GM12801 (cell line): ENCODE measurements around the gene GAB3.

Source experiments
- TF ChIP-seq, protein P1 (sequence below): IDR thresholded peaks from one replicate; pipeline ENCODE4 v1.5.1; 2011; ENCODE audit warnings: control low read depth; ENCODE audit not compliant: insufficient read length; ENCODE audit errors: extremely low read depth

The GAB3 gene

DNA sequence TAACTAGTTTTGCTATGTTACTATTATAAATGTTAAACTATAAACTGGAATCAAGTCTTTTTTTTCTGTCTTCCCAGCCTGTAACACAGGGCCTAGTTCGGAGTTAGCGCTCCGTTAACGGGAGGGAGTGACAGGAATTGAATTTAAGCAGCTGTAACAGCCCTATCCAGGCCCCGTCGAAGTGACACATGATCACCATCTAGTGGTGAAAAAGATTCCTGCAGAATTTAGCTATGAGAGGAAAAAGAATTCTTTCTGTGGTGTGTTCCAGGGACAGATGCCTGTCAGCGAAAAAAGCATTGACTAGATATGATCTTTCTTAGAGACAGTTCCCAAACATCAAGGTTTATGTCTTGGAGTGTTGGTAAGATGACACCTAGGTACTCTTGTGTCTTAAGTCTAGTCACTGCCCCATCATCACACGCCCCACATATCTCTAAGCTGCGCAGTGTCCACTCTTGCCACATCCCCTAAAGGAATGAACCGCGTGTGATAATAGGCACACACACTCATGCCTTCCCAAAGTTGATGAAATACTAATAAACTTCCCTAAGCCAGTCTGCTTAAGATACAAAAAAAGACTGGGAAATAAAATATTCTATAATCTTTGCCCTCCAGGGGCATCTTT is 2.1 kb downstream of the GAB3 start:
- TF ChIP-seq, protein P1, sequence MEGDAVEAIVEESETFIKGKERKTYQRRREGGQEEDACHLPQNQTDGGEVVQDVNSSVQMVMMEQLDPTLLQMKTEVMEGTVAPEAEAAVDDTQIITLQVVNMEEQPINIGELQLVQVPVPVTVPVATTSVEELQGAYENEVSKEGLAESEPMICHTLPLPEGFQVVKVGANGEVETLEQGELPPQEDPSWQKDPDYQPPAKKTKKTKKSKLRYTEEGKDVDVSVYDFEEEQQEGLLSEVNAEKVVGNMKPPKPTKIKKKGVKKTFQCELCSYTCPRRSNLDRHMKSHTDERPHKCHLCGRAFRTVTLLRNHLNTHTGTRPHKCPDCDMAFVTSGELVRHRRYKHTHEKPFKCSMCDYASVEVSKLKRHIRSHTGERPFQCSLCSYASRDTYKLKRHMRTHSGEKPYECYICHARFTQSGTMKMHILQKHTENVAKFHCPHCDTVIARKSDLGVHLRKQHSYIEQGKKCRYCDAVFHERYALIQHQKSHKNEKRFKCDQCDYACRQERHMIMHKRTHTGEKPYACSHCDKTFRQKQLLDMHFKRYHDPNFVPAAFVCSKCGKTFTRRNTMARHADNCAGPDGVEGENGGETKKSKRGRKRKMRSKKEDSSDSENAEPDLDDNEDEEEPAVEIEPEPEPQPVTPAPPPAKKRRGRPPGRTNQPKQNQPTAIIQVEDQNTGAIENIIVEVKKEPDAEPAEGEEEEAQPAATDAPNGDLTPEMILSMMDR, result no peak

DNA sequence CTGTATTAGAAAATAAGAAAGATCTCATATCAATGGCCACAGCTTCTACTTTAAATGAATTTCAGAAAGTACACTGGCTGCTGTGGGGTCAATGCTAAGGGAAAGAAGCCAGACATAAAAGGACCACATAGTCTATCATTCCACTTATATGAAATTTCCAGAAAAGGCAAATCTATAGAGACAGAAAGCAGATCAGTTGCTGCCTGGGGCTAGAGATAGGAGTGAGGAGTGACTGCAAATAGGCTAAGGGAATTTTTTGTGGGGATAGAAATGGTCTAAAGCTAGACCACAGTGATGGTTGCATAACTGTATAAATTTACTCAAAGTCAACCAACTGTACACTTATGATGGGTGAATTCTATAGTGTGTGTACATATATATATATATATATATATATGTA is 8.3 kb downstream of the GAB3 start:
- TF ChIP-seq, protein P1, result no peak

DNA sequence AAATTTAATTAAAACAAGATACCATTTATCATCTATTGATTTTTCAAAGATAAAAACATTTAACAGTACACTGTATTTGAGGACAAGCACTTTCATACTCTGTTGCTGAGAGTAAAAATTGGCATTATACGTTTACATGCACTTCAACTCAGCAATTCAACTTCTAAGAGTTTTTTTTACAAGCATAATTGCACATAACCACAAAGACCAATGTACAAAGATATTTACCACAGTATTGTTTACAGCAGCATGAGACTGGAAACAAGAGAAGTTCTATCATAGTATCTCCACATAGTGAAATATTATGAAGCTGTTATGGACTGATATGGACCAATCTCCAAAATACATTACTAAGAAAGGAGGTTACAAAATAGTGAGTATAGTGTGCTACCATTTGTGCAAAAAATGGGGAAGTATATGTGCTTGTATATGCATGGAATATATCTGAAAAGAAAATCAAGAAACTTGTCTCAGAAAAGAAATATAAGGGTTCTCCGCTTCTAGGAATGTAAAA is 10.9 kb downstream of the GAB3 start:
- TF ChIP-seq, protein P1, result no peak

DNA sequence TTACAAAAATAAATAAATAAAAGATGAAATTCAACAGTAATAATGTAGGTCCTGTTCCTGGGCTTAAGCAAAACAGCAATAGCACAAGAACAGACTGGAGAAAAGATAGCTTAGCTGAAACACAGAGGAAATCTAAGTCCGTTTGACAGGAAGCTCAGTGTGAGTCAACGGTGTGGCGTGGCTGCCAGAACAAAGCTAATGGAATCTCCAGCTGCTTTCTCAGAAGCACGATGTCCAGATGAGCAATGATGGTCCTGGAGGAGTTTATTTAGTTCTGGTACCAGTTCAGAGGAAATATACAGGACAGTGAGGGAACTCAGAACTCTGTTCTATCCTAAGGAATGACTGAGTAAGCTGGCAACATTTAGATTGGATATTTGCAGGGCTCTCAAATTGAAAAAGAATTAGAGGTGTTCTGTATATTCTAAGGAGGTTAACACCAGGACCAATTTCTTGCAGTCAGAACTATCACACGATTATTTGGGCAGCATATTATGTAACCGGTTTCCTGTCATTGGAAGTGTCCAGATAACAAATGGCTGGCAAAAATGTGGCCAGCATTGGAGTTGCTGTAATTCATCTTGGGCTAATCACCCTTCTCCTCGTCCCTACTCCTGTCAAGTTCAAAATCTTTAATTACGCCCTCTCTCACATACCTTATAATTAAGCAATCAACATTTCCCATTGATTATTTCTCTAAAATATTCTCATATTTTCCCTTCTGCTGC is 12.7 kb downstream of the GAB3 start:
- TF ChIP-seq, protein P1, result no peak

DNA sequence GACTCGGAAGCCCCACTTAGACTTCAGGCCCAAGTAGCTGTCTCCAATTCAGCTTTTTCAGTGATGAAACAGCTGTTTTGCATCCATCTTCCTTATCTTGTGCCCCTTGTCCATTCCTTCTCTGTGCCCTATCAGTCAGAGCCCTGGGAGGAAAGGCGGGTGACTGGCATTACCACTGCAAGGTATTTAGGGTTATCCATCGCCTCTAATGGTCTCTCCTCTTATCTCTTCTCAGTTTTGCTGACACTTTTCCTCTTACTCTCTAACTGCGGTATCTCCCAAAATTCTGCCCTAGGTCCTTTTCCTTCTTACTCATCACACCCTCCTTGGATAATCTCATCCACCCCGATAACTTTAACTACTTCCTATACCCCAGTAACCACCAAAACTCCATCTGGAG is 13.7 kb downstream of the GAB3 start:
- TF ChIP-seq, protein P1, result no peak

DNA sequence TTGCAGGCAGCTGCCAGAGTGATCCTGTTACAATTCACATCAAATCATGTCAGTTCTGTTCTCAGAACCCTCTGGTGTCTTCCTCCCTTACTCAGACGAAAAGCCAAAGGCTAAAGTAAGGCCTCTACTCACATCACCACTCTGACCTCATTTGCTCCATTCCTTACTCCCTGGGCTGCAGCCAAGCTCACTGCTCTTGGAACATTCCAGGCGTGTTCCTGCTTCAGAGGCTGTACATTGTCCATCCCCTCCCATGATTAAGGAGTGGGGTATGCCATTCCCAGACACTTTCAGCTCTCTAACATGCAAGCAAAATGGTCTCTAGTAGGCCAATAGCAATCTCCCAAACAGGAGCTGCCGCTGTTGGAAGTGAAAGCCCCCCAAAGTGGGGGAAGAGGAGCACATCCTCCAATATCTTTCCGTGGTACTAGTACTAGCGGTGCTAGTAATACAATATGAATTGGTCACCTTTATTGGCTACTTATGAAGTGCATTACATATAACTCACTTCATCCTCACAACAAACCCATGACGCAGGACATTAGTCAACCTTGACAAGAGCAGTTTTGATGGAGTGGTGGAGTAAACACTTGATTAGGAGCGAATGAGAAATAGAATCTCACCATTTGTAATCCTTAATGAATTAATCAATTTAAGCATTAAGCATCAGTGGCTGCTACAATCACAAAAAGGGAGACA is 15.0 kb downstream of the GAB3 start:
- TF ChIP-seq, protein P1, result no peak

DNA sequence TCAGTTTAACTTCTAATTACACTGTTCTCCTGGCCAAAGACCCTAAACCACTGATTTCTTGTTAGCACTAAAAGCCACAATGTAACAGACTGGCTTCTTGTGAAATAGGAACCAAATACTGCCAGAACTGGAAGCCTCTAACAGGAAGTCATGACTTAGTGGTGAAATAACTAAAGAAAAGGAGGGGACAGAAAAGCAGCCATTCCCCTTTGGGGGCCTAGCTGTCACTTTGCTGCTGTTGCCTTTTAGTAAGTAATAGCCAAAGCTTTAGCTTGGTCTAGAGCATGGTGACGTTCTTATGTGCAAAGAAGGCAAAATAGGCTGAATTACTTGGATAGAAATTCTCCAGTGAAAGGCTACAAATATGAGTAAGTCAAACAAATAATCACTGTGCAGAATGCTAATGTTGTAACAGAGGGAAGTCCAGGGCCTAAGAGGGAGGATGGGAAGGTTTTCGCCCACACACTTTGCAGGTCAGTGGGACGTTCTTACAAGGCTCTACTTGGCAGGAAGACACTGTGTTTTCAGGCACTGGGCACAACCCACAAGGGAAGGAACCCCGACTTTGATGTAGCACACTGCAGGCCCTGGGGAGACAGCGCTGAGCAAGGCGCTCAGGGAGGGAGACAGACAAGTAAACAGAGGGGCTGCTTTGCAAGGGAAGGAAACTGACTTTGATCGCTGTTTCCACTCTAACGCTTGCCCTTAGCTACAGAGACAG is 16.7 kb downstream of the GAB3 start:
- TF ChIP-seq, protein P1, result no peak
